Measurements from ENCODE around the gene NEIL1.
A peak's percentile ranks its signal among the peaks of the same experiment; 100 is the strongest.

The NEIL1 gene

GRCh38 chr15:75356517-75356916 is 9.7 kb downstream of the NEIL1 start:
- no peak for DNase-seq (ENCODE audit: low read depth)

GRCh38 chr15:75357976-75358673 is 11.3 kb downstream of the NEIL1 start:
- no peak for DNase-seq (ENCODE audit: low read depth)

DNA sequence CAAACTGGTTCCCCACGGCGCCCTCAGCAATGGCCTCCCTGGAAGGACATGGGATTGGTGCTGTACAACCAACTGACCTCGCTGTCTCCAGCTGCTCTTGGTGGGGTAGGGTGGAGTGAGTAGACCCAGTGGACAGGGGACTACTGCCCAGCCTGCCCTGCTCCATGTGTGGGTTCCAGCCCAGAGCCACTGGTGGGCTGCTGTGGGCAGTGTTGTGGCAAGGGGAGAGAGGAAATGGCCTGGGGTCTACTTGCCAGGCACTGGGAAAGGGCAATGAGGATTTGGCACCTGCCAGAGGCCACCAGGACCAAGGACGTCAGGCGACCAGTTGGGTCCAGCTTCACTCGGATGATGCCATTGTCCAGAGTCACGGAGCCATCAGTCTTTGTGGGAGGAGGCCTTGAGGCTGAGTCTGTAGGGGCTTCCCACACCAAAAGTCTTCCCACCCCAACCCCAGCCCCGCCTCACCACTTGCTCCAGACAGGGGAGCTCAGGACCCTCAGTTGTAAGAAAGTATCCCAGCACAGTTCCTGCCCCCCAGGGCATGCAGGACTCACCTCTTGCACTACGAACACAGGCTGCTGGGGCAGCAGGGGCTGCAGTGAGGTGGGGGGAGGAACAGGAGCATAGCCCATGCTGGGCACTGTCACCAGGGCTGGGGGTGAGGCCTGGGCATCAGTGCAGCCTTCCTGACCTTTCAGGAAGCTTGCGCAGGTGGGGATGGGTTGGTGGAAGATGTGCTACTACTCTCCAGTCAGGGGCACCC is 12.1 kb downstream of the NEIL1 start:
- no peak for DNase-seq (ENCODE audit: low read depth)

DNA sequence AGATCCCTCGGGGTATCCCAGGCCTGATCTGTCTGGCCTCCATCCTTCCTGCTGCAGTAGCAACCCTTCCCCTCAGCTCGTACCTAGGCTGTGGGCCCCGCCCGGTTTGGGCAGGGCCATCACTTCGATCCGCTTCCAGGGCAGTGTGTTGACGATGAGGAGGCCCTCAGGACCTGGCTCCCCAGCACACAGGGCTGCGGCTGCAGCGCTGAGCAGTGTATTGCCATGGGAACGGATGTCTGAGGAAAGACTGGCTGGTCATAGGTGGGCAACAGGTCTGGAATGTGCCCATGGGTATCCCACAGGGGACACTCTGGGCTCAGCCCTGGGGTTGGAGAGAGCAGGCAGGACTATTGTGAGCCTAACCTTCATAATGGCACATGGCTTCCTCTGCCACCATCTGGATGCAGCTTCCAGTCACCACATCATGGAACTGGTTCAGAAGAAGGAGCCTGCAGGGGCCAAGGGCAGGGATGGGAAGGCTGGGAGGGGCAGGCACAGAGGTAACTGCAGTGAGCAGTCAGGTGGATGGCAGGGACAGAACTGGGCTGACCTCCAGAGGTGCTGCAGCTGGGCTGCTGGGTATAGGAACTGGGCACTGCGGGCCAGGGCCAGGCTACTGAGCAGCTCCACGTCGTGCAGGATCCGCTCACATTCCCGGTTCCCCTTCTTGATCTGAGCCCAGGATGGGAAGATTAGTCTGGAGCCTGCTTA is 12.9 kb downstream of the NEIL1 start:
- DNase-seq (ENCODE audit: low read depth) = no peak

DNA sequence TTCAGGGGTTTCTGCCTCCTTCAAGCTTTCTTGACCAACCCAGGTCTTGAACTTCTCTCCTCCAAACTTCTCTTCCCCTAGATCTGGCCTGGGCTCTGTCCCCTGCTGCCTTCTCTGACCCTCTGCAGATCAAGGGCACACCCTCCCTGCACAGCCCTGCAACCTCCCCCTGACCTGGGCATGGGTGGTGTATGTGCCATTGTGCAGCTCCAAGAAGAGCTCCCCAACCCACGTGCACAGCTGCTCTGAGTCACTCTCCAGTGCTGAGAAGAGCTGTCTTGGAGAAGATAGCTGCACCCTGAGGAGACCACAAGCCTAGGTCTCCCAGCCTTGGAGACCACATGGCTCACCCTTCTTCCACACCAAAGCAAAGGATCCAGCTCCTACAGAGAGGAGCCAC is 13.6 kb downstream of the NEIL1 start:
- no peak for DNase-seq (ENCODE audit: low read depth)

GRCh38 chr15:75360856-75361255 is 14.0 kb downstream of the NEIL1 start:
- no peak for DNase-seq (ENCODE audit: low read depth)

GRCh38 chr15:75361361-75361988 is 14.6 kb downstream of the NEIL1 start:
- no peak for DNase-seq (ENCODE audit: low read depth)

GRCh38 chr15:75361989-75362641 is 15.3 kb downstream of the NEIL1 start:
- no peak for DNase-seq (ENCODE audit: low read depth)

- no peak for DNase-seq (ENCODE audit: low read depth)
These were observed 15.9 kb downstream of the NEIL1 start for GRCh38 chr15:75362642-75363249.

DNA sequence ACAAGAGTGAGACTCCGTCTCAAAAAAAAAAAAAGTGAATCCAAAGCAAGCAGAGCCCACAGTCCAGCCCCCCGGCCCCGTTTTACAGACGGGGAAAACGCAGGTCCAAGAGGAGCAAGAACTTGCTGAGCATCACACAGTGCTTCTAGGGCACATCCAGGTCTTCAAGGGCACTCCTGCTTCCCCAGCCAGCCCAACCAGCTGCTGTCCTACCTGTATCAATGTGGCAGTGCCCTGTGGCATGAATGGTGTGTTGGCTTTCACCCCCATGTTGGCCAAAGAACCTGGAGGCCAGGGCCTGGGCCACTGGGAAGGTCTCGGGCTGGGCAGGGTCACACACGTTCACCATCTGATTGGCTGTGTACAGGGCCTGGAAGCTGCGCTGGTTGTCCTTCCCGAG is 16.9 kb downstream of the NEIL1 start:
- no peak for DNase-seq (ENCODE audit: low read depth)

- no peak for DNase-seq (ENCODE audit: low read depth)
These were observed 18.0 kb downstream of the NEIL1 start for GRCh38 chr15:75364881-75365280.

DNA sequence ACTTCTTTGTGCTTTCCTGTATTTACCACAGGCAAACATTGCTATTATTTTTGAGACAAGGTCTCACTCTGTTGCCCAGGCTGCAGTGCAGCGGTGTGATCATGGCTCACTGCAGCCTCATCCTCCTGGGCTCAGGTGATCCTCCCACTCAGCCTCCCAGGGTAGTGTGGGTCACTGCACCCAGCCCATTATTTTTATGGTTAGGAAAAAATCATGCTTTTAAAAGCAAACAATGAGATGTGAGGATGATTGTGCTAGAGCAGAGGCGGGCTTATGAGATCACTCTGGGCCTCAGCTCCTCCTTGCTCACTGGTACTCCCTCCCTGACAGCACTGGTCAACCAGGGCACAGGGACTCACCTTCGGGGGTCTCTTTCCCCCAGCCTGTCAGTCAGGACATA is 19.3 kb downstream of the NEIL1 start:
- no peak for DNase-seq (ENCODE audit: low read depth)

- DNase-seq (ENCODE audit: low read depth) = no peak
These were observed 20.2 kb downstream of the NEIL1 start for GRCh38 chr15:75367006-75367405.

DNA sequence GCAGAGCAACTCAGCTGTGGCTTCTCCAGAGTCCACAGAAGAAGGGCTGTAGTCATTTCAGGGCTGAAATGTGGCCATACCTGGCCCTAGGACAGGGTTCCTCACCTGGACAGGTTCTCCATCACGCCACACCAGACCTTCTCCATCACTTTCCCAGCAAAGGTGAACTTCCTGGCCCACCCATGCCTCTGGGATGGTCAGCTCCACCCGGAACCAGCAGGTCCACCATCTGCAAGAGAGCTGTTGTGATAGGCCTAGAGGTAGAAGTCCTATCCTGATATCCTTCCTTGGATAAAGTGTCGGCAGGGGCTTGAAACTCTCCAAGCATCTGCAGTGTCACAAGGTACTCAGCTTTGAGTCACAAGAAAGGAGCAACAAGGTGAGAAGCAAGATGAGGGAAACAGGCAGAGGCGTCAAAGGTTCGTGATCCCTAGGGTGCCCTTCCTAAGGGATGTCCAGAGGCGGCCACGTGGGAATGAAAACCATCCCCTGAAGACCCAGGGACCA is 20.6 kb downstream of the NEIL1 start:
- no peak for DNase-seq (ENCODE audit: low read depth)

GRCh38 chr15:75367913-75368688 is 21.3 kb downstream of the NEIL1 start, which contains the start of gene MAN2C1:
Gene MAN2C1, minus strand, starts transcription at chr15:75368607. Its CDS starts 24 bp downstream, at chr15:75368583.
- DNase-seq (ENCODE audit: low read depth) = peak; percentile 80

DNA sequence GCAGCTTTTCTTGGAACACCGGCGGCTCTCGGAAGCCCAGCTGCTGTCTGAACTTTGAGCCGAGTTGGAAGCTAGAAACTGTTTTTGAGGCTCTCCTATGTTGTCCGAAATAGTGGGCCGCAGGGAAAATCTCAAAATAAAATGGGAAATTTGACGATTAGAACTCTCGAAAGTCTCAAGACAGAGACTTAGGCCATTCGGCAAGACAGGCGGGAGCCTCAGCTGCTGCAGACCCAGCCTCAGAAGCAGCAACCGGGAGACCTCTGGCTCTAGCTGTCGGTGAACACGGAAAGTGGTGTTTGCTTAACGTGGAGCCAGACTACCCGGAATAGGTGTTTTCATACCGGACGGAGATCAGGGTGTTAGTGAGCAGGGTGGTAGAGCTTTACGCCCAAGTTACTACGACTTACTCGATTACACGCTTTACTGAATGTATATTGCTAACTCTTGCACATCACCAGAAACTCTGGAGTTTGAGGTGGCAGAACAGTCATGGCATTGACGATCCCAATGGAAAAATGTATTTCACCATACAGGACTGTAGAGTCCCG is 21.9 kb downstream of the NEIL1 start:
- no peak for DNase-seq (ENCODE audit: low read depth)

GRCh38 chr15:75369897-75370581 is 23.2 kb downstream of the NEIL1 start:
- DNase-seq (ENCODE audit: low read depth) = no peak

GRCh38 chr15:75371486-75371885 is 24.6 kb downstream of the NEIL1 start:
- no peak for DNase-seq (ENCODE audit: low read depth)

GRCh38 chr15:75371901-75372688 is 25.3 kb downstream of the NEIL1 start:
- no peak for DNase-seq (ENCODE audit: low read depth)
